GM21723 (cell line): Measurements from ENCODE around the gene NCAN.

Experiments
- ATAC-seq: cut with Tn5 transposase; IDR thresholded peaks from one replicate; pipeline ENCODE4 v1.9.1; 2021; ENCODE audit warnings: mild to moderate bottlenecking, moderate library complexity; ENCODE audit not compliant: unreplicated experiment

The NCAN gene

GRCh38 chr19:19258589-19259338 lies 47.0 kb downstream of the NCAN start:
- no peak for ATAC-seq

DNA sequence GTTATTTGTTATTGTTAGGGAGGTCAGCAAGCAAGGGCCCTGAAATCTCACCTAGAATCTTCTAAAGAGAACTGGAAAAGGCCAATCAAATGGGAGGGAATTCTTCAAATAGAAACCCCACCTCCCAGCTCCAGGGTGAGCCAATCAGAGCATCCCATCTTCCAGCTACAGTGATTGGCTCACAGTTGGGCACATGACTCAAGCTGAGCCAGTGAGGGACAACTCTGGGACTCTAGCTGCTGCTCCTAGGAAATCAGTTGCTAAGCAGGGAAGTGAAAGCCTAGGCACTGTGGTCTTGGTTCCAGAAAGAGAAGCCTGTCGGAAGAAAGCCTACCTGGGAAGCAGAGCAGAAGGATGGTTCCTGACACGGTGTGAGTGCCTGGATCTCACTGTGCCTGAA lies 48.0 kb downstream of the NCAN start:
- no peak for ATAC-seq

- ATAC-seq, result no peak
Observed at GRCh38 chr19:19260417-19261214, 48.9 kb downstream of the NCAN start.

DNA sequence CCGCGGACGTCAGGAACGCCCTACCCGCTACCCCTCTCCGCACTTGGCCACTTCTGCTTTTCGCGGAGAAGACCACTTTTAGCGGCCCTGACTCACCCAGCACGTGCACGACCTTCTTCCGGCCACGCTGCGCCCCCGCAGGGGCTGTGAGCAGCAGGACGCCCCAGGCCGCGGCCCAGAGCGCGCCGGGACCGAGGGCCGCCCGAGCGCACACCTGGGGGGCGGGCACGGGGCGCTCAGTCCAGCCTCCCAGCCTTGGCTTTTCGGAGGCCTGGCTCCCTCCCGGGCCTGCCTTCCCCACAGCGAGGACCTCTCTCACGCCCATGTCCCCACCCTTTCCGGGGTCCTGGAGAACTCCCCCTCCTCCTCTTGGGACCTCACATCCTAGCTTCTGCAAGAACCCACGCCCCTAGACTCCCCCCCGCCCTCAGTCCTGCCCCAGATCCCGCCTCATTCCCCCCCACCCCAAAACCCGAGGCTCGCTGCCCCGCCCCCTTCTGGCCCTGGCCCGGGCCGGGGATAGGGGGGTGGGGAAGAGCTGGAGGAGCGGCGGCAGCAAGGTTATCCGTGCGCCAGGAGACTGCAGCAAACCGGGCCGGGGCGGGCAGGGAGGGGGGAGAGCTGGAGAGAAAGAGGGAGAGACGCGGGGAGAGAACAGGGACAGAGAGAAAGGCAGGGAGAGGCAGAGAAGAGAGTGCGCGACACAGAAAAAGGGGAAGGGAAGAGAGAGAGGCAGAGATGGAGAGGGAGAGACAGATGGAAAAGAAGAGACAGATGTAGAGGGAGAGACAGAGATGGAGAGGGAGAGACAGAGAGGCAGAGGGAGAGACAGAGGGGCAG lies 49.8 kb downstream of the NCAN start:
- no peak for ATAC-seq

DNA sequence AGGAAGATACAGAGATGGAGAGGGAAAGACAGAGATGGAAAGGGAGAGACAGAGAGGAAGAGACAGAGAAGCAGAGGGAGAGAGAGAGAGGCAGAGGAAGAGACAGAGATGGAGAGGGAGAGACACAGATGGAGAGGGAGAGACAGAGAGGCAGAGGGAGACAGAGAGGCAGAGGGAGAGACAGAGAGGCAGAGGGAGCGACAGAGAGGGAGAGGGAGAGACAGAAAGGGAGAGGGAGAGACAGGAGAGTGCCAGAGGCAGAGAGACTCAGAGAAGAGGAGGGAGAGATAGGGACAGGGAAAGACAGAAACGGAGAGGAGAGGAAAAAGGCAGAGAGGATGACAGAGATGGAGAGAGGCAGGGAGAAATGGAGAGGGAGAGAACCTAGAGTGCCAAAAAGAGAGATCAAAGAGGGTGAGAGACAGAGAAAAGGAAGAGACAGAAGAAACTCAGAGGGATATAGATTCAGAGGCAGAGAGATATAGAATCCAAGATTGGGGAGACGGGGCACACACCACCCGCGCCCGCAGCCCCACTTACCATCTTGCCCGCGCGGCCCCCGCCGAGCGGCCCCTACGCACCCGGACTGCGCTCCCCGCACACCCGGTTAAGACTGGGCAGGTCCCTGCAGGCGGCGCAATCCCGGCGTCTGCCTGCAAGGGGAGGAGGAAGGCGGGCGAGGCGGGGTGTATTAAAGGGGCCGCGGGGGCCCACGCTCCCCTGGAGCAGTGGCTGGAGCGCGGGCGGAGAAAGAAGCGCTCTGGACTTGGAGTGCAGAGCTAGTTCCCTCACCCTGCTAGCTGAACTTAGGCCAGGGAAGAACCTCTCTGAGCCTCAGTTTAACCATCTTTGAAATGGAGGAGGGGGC lies 50.7 kb downstream of the NCAN start:
- ATAC-seq, result no peak

DNA sequence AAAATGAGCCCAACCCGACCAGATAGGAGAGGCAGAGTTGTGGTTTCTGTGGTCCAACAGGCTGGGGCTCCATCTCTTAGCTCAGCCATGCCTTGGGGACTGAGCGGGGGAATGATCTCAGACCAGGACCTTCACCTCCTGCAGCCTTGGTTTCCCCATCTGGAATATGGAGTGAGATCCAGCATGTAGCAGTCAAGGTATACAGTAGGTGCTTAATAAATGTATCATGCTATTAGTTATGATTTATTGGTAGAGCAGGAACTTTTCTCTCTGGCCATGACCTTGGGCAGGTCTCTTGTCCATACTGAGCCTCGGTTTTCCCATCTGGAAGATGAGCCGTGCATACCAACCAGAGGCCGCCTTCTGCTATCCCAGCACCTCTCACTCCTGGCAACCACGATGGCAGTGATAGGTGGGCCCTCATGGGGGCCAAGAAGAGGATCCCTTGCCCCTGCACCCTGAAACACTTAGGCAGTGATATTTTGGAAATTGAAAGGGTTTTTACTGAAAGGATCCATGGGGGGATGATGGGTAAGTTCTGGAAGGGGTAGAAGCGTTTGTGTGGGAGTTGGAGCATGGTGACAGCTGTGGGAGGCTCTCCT lies 52.2 kb downstream of the NCAN start:
- ATAC-seq, result no peak

DNA sequence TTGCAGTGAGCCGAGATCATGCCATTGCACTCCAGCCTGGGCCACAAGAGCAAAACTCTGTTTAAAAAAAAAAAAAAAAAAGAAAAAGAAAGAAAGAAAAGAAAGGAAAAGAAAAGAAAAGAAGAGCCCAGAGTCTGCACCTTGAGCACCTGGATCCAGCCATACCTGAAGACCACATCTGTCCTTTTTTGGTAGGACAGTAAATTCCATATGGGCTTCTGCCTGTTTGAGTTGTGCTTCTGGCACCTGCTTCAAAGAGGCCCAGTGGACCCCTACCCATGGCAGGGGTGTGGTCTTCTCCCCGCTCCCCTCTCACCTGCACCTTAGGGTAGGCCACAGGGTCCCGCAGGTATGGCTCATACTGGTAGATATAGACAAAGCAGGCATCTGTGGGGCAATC lies 55.5 kb downstream of the NCAN start:
- no peak for ATAC-seq

GRCh38 chr19:19268453-19269385 lies 57.0 kb downstream of the NCAN start:
- no peak for ATAC-seq

DNA sequence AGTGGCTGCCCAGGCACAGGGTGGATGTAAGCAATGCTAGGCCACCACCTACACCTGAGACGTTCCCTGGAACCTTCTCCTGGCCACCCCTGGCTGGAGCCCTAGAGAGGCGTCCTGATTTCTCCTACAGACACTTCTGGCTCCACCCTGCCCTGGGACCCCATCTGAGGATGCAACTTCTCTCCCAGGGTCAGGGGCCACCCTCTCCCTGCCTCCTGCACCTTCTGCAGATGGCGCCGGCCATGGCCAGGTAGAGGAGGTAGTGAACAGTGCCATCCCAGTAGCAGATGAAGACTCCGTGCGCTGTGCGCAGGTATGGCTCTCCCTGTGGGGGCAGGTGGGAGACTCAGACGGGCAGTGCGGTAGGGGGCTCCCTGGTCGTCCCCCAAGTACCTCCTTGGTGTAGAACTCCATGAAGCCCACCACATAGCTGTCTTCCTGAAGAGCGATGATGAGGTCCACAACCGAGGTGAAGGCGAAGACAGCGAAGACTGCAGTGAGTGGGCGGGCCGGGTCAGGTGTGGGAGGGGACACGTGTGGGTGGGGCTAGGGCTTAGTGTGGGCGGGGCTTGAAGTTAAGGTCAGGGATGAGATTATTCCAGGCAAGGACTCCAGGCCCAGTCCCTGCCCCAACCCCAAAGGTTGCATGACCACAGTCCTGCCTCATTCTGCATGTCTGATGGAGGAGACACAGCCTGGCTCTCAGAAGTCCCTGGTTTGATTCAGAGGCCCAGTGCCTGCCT lies 58.4 kb downstream of the NCAN start:
- ATAC-seq, result no peak

DNA sequence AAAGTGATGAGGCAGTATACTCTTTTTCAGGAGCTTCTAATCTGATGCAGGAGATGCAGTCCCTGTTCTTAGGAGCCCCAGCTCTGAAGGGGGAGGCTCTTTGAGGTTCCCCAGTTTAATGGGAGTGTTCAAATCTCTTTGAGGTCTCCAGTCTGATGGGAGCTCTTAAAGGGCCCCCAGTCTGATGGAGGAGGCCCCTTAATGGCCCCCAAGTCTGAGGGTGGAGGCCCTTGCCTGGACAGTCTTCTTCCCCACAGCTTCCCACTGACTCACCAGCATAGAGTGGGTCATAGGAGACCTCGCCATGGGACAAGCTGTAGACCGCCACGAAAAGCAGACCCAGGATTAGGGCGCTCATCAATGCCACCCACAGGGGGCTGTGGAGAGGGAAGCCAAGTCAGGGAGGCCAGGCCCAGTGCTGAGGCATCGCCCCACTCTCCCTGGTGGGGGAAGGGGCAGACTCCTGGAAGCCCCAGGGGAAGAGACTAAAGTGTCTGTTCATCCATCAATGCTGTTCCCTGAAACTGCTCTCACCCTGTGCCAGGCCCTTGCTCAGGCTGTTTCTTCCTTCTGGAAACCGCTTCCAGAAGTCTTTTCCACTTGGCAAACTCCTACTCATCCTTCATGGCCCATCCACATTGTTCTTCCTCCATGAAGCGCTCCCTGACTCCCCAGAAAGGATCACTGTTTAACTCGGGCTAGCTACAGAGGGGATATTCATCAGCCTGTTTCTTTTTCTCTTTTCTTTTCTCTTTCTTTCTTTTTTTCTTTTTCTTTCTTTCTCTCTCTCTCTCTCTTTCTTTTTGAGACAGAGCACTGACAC lies 59.2 kb downstream of the NCAN start:
- no peak for ATAC-seq

DNA sequence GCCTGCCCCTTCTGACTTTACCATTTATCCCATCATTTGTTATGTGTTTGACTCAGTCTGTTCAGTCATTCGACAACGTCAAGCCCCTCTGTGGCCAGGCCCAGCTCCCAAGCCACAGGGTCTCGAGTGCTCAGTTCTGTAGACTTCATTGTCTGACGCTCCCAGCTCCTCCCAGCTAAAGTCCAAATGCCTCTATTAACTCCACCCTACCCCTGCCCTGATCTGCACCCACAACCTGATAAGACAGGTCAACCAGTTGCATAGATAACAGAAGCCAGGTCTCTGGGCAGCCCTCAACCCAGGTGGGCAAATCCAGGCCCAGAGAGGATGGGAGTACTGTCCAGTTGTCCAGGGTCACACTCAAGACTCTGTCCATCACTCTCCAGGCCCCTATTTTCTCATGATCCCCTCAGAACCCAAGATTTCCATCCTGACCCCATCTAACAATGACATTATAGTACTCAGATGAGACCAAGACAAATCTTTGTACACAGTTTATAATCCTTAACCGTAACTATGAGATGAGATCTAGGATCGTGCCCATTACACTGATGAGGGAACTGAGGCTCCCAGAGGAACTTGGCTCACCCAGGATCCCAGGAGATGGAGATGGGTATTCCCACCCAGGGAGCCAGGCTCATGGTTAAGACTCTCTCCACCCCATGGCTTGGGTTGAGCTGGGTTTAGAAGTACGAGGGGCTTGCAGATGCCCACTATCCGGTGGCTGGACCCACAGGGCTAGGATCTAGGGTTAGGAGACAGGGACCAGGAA lies 60.3 kb downstream of the NCAN start:
- no peak for ATAC-seq

GRCh38 chr19:19274146-19274545 lies 62.4 kb downstream of the NCAN start:
- ATAC-seq, result no peak

- no peak for ATAC-seq
Observed at GRCh38 chr19:19274716-19275565, 63.2 kb downstream of the NCAN start.

DNA sequence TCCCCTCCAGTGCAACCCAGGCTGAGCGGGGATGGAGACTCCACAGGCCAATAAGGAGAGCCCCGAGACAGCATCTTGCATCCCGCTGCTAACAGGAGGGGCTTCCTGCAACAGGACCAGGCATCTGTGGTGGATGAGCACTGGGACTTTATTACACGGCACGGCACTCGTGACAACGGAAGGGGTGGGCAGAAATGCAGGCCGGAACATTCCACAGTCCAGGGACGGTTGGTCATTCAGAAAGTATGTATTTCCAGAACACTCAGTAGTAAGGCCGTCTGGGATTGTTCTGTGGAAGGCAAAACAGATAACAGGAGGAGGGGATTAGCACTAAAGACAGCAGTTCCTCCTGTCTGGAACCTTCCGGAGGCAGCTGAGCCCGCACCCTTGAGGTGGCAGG lies 64.6 kb downstream of the NCAN start:
- no peak for ATAC-seq

DNA sequence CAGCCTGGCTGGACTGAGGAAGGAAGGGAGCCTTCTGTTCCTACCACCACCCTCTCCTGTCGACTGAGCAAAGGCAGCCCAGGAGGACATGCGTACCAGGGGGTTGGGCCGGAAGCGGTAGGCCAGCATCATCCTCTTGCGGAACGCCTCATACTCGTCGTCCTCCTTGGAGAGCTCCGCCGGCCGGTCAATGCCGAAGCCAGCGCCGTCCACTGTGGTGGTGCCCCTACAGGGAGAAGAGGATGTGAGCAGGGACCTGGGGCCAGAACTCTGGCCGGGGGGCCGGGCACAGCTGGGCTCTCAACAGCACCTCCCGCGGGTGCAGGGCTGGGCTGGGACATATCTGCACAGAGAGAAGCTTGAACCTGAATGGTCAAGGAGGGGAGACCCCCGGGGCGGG lies 65.1 kb downstream of the NCAN start:
- ATAC-seq, result no peak

DNA sequence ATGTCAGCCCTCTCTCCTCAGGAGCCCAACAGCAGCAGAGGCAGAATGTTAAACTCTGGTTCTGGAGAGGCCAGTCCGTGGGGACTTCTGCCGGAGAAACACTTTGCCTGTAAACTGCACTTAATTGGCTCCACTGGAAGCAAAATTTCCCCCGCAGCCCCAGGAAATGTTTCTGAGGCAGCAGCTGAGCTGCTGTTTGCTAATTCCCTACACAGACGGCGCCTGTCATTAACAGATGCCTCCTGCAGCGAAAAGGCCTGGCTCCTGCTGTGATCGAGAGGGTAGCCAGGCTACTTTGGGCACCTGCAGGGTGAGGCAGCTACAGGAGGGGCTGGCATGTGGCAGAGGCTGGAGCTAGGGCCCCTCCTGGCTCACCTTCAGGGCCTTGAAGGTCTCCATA lies 66.6 kb downstream of the NCAN start:
- no peak for ATAC-seq
